HepG2 (cell line): Measurements from ENCODE around the gene RBM27. TPM values are rescaled to one million over a fixed set of nuclear protein-coding genes. Genes with fewer than 3 reads are reported as not detected.
A peak's percentile ranks its signal among the peaks of the same experiment; 100 is the strongest.

Source experiments
- CCDC6 ChIP-seq: sonication (generic); formaldehyde crosslinking; IDR thresholded peaks from 2 replicates; pipeline ENCODE4 v1.8.1; 2022; ENCODE audit warnings: mild to moderate bottlenecking, missing genetic modification reagents, moderate library complexity
- MBNL3 ChIP-seq: fragments of 250-450 bp; sonication (Bioruptor Pico); conservative IDR thresholded peaks from 2 replicates; pipeline ENCODE4 v1.8.0; 2022; ENCODE audit warnings: mild to moderate bottlenecking, inconsistent platforms
- NFE2 ChIP-seq: sonication (generic); formaldehyde crosslinking; IDR thresholded peaks from 2 replicates; pipeline ENCODE4 v1.4.0; 2020; ENCODE audit warnings: missing genetic modification reagents
- PHF5A ChIP-seq: IDR thresholded peaks from one replicate; pipeline ENCODE4 v1.6.1; 2018; ENCODE audit warnings: low read depth, missing genetic modification reagents; ENCODE audit not compliant: unreplicated experiment
- SMAD1 ChIP-seq: sonication (generic); formaldehyde crosslinking; IDR thresholded peaks from 2 replicates; pipeline ENCODE4 v1.4.0; 2020; ENCODE audit warnings: missing genetic modification reagents, low read depth, mild to moderate bottlenecking, borderline replicate concordance
- SRSF9 ChIP-seq: fragments of 200-400 bp; formaldehyde crosslinking; IDR thresholded peaks from 2 replicates; pipeline ENCODE4 v1.6.1; 2018; ENCODE audit warnings: borderline replicate concordance, mild to moderate bottlenecking, low read depth, low read length; ENCODE audit not compliant: insufficient read depth, poor library complexity, severe bottlenecking
- ZNF792 ChIP-seq: IDR thresholded peaks from 2 replicates; pipeline ENCODE4 v1.6.1; 2016
- polyA plus RNA-seq, 8 experiments: library from polyadenylated mRNA; depleted of rRNA in 3 of 8; stranded (reverse) in 7 of 8; unstranded in 1 of 8; fragments of >200 nt; fragmentation: Illumina TruSeq in 4 of 8; extraction: Trizol in 4 of 8; gene quantifications; 2 replicates each; pipeline versions ENCODE4 v1.2.1 to v1.2.3, GENCODE V29; 2011 to 2016; ENCODE audit warnings: low read depth in 4 of 8, missing spikeins in 1 of 8, mixed read lengths in 1 of 8; ENCODE audit not compliant: insufficient read depth in 1 of 8
- total RNA-seq, 5 experiments: library from RNA; depleted of rRNA; stranded (reverse); fragments of >200 nt; fragmentation: Illumina TruSeq; extraction: Trizol; gene quantifications; 2 replicates each; pipeline ENCODE4 v1.2.3, GENCODE V29; 2016; ENCODE audit warnings: low read depth in 1 of 5
- TF ChIP-seq, protein P1 (sequence below): sonication (generic); formaldehyde crosslinking; IDR thresholded peaks from one replicate; pipeline ENCODE4 v1.5.1; 2020; ENCODE audit warnings: mild to moderate bottlenecking, missing genetic modification reagents; ENCODE audit errors: not compliant biosample characterization
- TF ChIP-seq, protein P2 (sequence below): sonication (generic); formaldehyde crosslinking; IDR thresholded peaks from 2 replicates; pipeline ENCODE4 v1.8.0; 2022; ENCODE audit warnings: mild to moderate bottlenecking, missing genetic modification reagents; ENCODE audit not compliant: insufficient replicate concordance
- TF ChIP-seq, protein P3 (sequence below): sonication (generic); formaldehyde crosslinking; IDR thresholded peaks from 2 replicates; pipeline ENCODE4 v1.4.0; 2020; ENCODE audit warnings: mild to moderate bottlenecking, missing genetic modification reagents
- TF ChIP-seq, protein P4 (sequence below): IDR thresholded peaks from 2 replicates; pipeline ENCODE4 v1.6.1; 2018; ENCODE audit warnings: missing genetic modification reagents

The RBM27 gene
- total and polyA plus RNA-seq, 2 of the 13 experiments (the other 11 are each of a cell fraction or from before 2014, with no cell fraction given): 12.9 to 23.4 TPM

DNA sequence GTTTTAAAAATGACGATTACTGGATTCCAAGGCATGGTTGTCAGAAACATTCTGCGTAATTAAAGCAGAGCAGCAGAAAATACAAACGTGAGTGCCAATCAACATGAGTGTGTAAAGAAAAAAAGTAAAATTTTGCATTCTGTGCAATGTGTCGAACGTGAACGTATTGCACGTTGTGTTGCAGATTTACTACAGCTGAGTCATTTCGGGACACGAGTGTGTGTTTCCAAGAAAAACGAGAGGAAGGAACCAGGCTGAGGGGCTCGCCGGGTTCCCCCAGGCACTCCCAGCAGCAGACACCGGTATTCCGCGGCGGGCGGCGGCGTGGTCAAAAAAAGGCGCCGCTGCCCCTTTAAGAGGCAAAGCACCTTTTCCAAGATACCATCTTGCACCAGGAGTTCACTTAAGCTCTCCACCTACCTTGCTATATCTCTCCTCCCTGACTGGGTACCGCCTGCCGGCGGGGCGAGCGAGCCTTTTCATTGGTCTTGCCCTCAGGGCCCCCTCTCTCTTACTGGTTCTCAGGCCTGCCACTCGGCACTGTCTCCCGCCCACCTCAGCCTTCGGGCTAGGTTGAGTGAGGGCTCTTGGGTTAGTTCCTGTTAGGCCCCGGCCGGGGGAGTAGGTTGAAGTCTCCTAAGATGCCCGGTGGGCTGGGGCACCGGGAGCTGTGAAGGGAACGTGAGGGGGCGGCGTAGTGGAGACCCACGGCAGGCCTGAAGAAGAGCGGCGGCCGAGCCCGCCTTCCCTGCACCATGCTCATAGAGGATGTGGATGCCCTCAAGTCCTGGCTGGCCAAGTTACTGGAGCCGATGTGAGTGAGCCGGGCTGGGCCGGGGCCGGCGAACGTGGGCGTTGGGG is at the start of gene RBM27 (continued):
- TF ChIP-seq, protein P1, sequence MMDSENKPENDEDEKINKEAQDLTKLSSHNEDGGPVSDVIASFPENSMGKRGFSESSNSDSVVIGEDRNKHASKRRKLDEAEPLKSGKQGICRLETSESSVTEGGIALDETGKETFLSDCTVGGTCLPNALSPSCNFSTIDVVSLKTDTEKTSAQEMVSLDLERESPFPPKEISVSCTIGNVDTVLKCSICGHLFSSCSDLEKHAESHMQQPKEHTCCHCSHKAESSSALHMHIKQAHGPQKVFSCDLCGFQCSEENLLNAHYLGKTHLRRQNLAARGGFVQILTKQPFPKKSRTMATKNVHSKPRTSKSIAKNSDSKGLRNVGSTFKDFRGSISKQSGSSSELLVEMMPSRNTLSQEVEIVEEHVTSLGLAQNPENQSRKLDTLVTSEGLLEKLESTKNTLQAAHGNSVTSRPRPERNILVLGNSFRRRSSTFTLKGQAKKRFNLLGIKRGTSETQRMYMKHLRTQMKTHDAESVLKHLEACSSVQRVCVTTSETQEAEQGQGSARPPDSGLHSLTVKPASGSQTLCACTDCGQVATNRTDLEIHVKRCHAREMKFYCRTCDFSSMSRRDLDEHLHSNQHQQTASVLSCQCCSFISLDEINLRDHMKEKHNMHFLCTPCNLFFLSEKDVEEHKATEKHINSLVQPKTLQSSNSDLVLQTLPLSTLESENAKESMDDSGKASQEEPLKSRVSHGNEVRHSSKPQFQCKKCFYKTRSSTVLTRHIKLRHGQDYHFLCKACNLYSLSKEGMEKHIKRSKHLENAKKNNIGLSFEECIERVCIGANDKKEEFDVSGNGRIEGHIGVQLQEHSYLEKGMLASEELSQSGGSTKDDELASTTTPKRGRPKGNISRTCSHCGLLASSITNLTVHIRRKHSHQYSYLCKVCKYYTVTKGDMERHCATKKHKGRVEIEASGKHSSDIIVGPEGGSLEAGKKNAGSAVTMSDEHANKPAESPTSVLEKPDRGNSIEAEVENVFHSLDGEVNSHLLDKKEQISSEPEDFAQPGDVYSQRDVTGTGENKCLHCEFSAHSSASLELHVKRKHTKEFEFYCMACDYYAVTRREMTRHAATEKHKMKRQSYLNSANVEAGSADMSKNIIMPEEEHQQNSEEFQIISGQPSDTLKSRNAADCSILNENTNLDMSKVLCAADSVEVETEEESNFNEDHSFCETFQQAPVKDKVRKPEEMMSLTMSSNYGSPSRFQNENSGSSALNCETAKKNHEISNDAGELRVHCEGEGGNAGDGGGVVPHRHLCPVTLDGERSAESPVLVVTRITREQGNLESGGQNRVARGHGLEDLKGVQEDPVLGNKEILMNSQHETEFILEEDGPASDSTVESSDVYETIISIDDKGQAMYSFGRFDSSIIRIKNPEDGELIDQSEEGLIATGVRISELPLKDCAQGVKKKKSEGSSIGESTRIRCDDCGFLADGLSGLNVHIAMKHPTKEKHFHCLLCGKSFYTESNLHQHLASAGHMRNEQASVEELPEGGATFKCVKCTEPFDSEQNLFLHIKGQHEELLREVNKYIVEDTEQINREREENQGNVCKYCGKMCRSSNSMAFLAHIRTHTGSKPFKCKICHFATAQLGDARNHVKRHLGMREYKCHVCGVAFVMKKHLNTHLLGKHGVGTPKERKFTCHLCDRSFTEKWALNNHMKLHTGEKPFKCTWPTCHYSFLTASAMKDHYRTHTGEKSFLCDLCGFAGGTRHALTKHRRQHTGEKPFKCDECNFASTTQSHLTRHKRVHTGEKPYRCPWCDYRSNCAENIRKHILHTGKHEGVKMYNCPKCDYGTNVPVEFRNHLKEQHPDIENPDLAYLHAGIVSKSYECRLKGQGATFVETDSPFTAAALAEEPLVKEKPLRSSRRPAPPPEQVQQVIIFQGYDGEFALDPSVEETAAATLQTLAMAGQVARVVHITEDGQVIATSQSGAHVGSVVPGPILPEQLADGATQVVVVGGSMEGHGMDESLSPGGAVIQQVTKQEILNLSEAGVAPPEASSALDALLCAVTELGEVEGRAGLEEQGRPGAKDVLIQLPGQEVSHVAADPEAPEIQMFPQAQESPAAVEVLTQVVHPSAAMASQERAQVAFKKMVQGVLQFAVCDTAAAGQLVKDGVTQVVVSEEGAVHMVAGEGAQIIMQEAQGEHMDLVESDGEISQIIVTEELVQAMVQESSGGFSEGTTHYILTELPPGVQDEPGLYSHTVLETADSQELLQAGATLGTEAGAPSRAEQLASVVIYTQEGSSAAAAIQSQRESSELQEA (CRISPR knock-in tag): peak; percentile 41
- TF ChIP-seq PHF5A (no peak), SRSF9 (no peak), CCDC6 (CRISPR knock-in tag) (no peak), SMAD1 (CRISPR knock-in tag) (no peak), NFE2 (no peak), MBNL3 (CRISPR knock-in tag) (no peak), ZNF792 (CRISPR knock-in tag) (0 out of 2 replicates have a peak, but pooled peaks have one; percentile 11)
- TF ChIP-seq, protein P2, sequence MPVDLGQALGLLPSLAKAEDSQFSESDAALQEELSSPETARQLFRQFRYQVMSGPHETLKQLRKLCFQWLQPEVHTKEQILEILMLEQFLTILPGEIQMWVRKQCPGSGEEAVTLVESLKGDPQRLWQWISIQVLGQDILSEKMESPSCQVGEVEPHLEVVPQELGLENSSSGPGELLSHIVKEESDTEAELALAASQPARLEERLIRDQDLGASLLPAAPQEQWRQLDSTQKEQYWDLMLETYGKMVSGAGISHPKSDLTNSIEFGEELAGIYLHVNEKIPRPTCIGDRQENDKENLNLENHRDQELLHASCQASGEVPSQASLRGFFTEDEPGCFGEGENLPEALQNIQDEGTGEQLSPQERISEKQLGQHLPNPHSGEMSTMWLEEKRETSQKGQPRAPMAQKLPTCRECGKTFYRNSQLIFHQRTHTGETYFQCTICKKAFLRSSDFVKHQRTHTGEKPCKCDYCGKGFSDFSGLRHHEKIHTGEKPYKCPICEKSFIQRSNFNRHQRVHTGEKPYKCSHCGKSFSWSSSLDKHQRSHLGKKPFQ: no peak
- TF ChIP-seq, protein P3, sequence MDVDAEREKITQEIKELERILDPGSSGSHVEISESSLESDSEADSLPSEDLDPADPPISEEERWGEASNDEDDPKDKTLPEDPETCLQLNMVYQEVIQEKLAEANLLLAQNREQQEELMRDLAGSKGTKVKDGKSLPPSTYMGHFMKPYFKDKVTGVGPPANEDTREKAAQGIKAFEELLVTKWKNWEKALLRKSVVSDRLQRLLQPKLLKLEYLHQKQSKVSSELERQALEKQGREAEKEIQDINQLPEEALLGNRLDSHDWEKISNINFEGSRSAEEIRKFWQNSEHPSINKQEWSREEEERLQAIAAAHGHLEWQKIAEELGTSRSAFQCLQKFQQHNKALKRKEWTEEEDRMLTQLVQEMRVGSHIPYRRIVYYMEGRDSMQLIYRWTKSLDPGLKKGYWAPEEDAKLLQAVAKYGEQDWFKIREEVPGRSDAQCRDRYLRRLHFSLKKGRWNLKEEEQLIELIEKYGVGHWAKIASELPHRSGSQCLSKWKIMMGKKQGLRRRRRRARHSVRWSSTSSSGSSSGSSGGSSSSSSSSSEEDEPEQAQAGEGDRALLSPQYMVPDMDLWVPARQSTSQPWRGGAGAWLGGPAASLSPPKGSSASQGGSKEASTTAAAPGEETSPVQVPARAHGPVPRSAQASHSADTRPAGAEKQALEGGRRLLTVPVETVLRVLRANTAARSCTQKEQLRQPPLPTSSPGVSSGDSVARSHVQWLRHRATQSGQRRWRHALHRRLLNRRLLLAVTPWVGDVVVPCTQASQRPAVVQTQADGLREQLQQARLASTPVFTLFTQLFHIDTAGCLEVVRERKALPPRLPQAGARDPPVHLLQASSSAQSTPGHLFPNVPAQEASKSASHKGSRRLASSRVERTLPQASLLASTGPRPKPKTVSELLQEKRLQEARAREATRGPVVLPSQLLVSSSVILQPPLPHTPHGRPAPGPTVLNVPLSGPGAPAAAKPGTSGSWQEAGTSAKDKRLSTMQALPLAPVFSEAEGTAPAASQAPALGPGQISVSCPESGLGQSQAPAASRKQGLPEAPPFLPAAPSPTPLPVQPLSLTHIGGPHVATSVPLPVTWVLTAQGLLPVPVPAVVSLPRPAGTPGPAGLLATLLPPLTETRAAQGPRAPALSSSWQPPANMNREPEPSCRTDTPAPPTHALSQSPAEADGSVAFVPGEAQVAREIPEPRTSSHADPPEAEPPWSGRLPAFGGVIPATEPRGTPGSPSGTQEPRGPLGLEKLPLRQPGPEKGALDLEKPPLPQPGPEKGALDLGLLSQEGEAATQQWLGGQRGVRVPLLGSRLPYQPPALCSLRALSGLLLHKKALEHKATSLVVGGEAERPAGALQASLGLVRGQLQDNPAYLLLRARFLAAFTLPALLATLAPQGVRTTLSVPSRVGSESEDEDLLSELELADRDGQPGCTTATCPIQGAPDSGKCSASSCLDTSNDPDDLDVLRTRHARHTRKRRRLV (CRISPR knock-in tag): no peak
- TF ChIP-seq, protein P4, sequence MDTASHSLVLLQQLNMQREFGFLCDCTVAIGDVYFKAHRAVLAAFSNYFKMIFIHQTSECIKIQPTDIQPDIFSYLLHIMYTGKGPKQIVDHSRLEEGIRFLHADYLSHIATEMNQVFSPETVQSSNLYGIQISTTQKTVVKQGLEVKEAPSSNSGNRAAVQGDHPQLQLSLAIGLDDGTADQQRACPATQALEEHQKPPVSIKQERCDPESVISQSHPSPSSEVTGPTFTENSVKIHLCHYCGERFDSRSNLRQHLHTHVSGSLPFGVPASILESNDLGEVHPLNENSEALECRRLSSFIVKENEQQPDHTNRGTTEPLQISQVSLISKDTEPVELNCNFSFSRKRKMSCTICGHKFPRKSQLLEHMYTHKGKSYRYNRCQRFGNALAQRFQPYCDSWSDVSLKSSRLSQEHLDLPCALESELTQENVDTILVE: no peak; the same call in 1 of the 2 replicates
